KMS-11 (cell line): Measurements from ENCODE around the gene PLCH1.

Source experiments
- H2AFZ ChIP-seq: fragments of 200-600 bp; sonication (generic); 2 replicates; pipeline ENCODE4 v1.6.1; 2016; ENCODE audit warnings: antibody characterized with exemption, mixed run types, low read depth
- H3K27ac ChIP-seq: fragments of 200-600 bp; sonication (generic); 2 replicates; pipeline ENCODE4 v1.6.1; 2016; ENCODE audit warnings: mild to moderate bottlenecking, mixed run types
- H3K27me3 ChIP-seq: fragments of 200-600 bp; sonication (generic); 2 replicates; pipeline ENCODE4 v1.6.1; 2017; ENCODE audit warnings: mild to moderate bottlenecking, low read depth, mixed run types, moderate library complexity; ENCODE audit not compliant: insufficient read depth
- H3K36me3 ChIP-seq: fragments of 200-600 bp; sonication (generic); 2 replicates; pipeline ENCODE4 v1.6.1; 2017; ENCODE audit warnings: mild to moderate bottlenecking, mixed run types; ENCODE audit not compliant: insufficient read depth
- H3K4me1 ChIP-seq: fragments of 200-600 bp; sonication (generic); 2 replicates; pipeline ENCODE4 v1.6.1; 2016; ENCODE audit warnings: mild to moderate bottlenecking, low read depth, mixed run types; ENCODE audit not compliant: poor library complexity, severe bottlenecking
- H3K4me2 ChIP-seq: fragments of 200-600 bp; sonication (generic); 2 replicates; pipeline ENCODE4 v1.7.0; 2016; ENCODE audit warnings: mild to moderate bottlenecking, mixed run types
- H3K4me3 ChIP-seq: fragments of 200-600 bp; sonication (generic); IDR thresholded peaks from 2 replicates; pipeline ENCODE4 v1.6.1; 2017; ENCODE audit warnings: low read depth, low read length, mixed read lengths; ENCODE audit not compliant: insufficient read depth
- H3K79me2 ChIP-seq: fragments of 200-600 bp; sonication (generic); 2 replicates; pipeline ENCODE4 v1.6.1; 2016; ENCODE audit warnings: low read depth, mixed run types; ENCODE audit not compliant: insufficient read depth
- H3K9ac ChIP-seq: fragments of 200-600 bp; sonication (generic); 2 replicates; pipeline ENCODE4 v1.6.1; 2016; ENCODE audit warnings: mild to moderate bottlenecking, mixed run types
- H4K20me1 ChIP-seq: fragments of 200-600 bp; sonication (generic); 2 replicates; pipeline ENCODE4 v1.6.1; 2016; ENCODE audit warnings: mild to moderate bottlenecking, mixed run types; ENCODE audit not compliant: insufficient read depth
- TF ChIP-seq, protein P1 (sequence below): fragments of 200-600 bp; sonication (generic); conservative IDR thresholded peaks from 2 replicates; pipeline ENCODE4 v1.6.1; 2017; ENCODE audit warnings: low read depth, mild to moderate bottlenecking, antibody characterized with exemption, low read length, moderate library complexity, mixed read lengths

The PLCH1 gene

DNA sequence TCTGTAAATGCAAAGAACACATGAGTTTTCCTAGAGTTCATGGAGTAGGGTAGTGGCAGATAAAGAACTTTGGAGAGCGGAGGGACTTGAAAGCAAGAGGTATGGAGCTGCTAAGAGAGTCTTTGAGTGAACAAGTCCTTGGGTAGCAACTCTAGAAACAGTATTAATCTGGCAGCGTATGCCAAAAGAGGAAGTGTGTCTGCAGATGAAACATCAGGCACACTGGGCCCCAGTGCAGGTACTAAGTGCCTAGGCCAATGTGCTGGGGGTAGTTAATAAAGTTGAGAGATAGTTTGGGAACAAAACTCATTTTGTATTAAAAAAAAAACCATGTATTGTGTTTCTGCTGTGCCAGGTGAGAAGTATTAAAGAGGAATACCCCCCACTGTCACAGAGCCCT lies 228.4 kb downstream of the PLCH1 start:
- no peak overlapping the region for H3K27ac ChIP-seq
- H4K20me1 ChIP-seq, result no peaks in the 10 kb centered on the region
- peaks cover 18% of the 10 kb centered on the region for H3K4me1 ChIP-seq
- H3K27me3 ChIP-seq, result no peaks in the 10 kb centered on the region
- H3K4me3 ChIP-seq, result no peak overlapping the region
- no peak overlapping the region for H3K9ac ChIP-seq
- H3K36me3 ChIP-seq, result no peaks in the 10 kb centered on the region
- TF ChIP-seq, protein P1, sequence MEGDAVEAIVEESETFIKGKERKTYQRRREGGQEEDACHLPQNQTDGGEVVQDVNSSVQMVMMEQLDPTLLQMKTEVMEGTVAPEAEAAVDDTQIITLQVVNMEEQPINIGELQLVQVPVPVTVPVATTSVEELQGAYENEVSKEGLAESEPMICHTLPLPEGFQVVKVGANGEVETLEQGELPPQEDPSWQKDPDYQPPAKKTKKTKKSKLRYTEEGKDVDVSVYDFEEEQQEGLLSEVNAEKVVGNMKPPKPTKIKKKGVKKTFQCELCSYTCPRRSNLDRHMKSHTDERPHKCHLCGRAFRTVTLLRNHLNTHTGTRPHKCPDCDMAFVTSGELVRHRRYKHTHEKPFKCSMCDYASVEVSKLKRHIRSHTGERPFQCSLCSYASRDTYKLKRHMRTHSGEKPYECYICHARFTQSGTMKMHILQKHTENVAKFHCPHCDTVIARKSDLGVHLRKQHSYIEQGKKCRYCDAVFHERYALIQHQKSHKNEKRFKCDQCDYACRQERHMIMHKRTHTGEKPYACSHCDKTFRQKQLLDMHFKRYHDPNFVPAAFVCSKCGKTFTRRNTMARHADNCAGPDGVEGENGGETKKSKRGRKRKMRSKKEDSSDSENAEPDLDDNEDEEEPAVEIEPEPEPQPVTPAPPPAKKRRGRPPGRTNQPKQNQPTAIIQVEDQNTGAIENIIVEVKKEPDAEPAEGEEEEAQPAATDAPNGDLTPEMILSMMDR, result no peak
- H3K79me2 ChIP-seq, result no peaks in the 10 kb centered on the region
- H3K4me2 ChIP-seq, result no peak overlapping the region
- no peak overlapping the region for H2AFZ ChIP-seq

DNA sequence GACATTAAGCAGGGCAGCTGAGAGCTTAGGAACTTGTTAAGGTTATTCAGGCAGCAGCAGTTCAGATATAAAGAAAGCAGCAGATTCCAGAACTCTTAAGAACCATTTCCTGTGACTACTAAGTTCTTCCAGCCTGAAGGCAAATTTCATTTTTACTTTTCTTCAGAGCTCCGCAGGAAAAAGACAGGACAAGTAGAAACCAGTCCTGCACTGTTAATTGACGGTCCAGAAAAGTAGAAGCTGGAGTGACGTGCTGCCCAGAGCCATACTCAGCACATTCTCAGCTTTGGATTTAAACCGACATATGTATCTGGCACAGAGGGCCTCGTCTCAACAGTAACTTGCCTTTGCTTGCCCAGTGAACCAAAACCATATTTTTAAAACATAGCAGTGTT lies 232.0 kb downstream of the PLCH1 start:
- Histone ChIP-seq H3K27me3 (no peaks in the 10 kb centered on the region), H3K27ac (no peak overlapping the region), H3K4me3 (no peak overlapping the region), H3K79me2 (no peaks in the 10 kb centered on the region), H3K4me1 (no peaks in the 10 kb centered on the region), H2AFZ (no peak overlapping the region), H3K9ac (no peak overlapping the region), H3K4me2 (no peak overlapping the region), H3K36me3 (no peaks in the 10 kb centered on the region), H4K20me1 (no peaks in the 10 kb centered on the region)
- TF ChIP-seq, protein P1, result no peak

DNA sequence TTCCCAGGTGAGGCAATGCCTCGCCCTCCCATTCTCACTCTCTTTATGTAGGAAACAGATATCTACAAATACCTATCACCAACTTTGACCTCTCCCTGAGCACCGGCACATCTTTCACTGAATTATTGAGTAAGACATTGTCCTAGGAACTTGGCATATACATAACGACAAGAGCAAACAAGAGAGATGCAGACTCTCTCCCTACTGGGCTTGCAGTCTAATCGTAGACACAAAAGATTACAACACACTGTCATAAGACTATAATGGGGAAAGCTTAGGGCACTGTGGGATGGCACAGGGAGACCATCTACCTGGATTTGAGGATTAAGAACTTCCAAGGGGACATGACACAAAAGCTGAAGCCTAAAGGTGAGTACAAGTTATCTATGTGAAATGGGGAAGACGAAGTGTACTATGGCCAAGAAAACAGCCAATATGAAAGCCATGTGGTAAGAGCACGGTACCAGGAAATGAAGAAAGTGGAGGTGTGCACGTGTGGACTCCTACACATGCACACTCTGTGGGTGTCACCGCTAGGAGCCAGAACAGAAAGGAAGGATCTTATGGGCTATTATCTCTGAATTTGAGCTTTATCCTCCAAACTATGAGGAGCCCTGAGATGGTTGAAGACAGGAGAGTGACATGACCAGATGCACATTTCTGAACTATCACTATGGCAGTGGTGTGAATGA lies 232.6 kb downstream of the PLCH1 start:
- Histone ChIP-seq H4K20me1 (no peaks in the 10 kb centered on the region), H2AFZ (no peak overlapping the region), H3K27me3 (no peaks in the 10 kb centered on the region), H3K4me1 (no peaks in the 10 kb centered on the region), H3K27ac (no peak overlapping the region), H3K4me2 (no peak overlapping the region), H3K36me3 (no peaks in the 10 kb centered on the region), H3K79me2 (no peaks in the 10 kb centered on the region), H3K4me3 (no peak overlapping the region), H3K9ac (no peak overlapping the region)
- TF ChIP-seq, protein P1, result no peak

DNA sequence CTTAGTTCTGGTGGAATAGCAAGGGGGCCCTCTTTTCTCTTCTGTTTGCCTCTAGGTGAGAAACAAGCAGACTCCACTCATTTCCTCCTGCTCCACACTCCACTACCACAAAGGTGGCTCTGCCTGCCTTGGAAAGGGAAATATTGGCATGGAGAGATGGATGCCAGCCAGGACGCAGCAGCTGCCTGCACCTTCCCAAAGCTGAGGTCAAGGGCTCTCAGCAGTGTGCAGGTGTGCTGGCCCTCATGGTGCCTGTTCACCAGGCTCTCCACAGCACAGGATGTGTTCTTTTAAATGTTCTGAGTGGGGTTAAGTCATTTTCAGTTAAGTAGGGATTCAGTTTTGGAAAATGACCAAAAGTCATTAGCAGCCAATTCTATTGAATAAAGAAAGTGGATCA lies 240.2 kb downstream of the PLCH1 start:
- Histone ChIP-seq H3K27me3 (no peaks in the 10 kb centered on the region), H3K4me2 (no peak overlapping the region), H3K79me2 (no peaks in the 10 kb centered on the region), H3K4me1 (no peaks in the 10 kb centered on the region), H2AFZ (no peak overlapping the region), H3K36me3 (no peaks in the 10 kb centered on the region), H4K20me1 (no peaks in the 10 kb centered on the region), H3K4me3 (no peak overlapping the region), H3K27ac (no peak overlapping the region), H3K9ac (no peak overlapping the region)
- TF ChIP-seq, protein P1, result no peak
